ENCODE data around the gene NSMF.
A peak's percentile ranks its signal among the peaks of the same experiment; 100 is the strongest.
"Not testable (repeated sequence)": the region's sequence is repeated elsewhere in the genome, so short reads cannot be mapped to it uniquely, and the experiment has no call there.

Gene NSMF

DNA sequence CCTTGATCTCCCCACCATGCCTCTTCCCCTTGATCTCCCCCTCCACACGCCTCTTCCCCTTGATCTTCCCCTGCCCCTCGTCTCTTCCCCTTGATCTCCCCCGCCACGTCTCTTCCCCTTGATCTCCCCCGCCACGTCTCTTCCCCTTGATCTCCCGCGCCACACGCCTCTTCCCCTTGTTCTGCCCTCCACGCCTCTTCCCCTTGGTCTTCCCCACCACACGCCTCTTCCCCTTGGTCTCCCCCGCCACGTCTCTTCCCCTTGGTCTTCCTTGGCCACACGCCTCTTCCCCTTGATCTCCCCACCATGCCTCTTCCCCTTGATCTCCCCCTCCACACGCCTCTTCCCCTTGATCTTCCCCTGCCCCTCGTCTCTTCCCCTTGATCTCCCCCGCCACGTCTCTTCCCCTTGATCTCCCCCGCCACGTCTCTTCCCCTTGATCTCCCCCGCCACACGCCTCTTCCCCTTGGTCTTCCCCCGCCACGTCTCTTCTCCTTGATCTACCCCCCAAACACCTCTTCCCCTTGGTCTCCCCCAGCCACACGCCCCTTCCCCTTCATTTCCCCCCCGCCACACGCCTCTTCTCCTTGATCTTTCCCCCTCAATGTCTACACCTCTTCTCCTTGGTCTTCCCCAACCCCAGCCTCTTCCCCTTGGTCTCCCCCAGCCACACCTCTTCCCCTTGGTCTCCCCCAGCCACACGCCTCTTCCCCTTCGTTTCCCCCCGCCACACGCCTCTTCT lies 7.7 kb downstream of the NSMF start:
- not testable (repeated sequence) for H3K4me3 ChIP-seq (ENCODE audit: low read depth in 1 of 2, low read length in 2 of 2); H3K36me3 ChIP-seq (ENCODE audit: control insufficient read depth in 1 of 2, insufficient read depth in 2 of 2, low read length in 2 of 2); H3K9me3 ChIP-seq (ENCODE audit: control insufficient read depth in 1 of 2, low read length in 2 of 2); H3K9ac ChIP-seq (ENCODE audit: low read depth in 1 of 2, low read length in 2 of 2); H3K27me3 ChIP-seq (ENCODE audit: control insufficient read depth in 1 of 2, insufficient read depth in 2 of 2, low read length in 2 of 2); H3K27ac ChIP-seq (ENCODE audit: low read depth, low read length)
- peaks cover 7 to 14% of the 10 kb centered on the region in 2 donors for H3K4me1 ChIP-seq (ENCODE audit: control insufficient read depth in 1 of 2, insufficient read depth in 2 of 2, low read length in 2 of 2)

DNA sequence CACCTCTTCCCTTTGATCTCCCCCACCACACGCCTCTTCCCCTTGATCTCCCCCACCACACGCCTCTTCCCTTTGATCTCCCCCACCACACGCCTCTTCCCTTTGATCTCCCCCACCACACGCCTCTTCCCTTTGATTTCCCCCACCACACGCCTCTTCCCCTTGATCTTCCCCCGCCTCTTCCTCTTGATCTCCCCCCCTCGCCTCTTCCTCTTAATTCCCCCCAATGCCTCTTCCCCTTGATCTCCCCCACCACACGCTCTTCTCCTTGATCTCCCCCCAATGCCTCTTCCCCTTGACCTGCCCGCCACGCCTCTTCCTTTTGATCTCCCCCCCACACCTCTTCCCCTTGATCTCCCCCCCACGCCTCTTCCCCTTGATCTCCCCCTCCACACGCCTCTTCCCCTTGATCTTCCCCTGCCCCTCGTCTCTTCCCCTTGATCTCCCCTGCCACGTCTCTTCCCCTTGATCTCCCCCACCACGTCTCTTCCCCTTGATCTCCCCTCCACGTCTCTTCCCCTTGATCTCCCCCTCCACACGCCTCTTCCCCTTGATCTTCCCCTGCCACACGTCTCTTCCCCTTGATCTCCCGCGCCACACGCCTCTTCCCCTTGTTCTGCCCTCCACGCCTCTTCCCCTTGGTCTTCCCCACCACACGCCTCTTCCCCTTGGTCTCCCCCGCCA lies 8.5 kb downstream of the NSMF start:
- H3K9me3 ChIP-seq (ENCODE audit: control insufficient read depth in 1 of 2, low read length in 2 of 2); H3K9ac ChIP-seq (ENCODE audit: low read depth in 1 of 2, low read length in 2 of 2); H3K36me3 ChIP-seq (ENCODE audit: control insufficient read depth in 1 of 2, insufficient read depth in 2 of 2, low read length in 2 of 2); H3K27me3 ChIP-seq (ENCODE audit: control insufficient read depth in 1 of 2, insufficient read depth in 2 of 2, low read length in 2 of 2); H3K4me3 ChIP-seq (ENCODE audit: low read depth in 1 of 2, low read length in 2 of 2); H3K27ac ChIP-seq (ENCODE audit: low read depth, low read length): not testable (repeated sequence)
- H3K4me1 ChIP-seq (ENCODE audit: control insufficient read depth in 1 of 2, insufficient read depth in 2 of 2, low read length in 2 of 2): peaks cover 10 to 18% of the 10 kb centered on the region in 2 donors

DNA sequence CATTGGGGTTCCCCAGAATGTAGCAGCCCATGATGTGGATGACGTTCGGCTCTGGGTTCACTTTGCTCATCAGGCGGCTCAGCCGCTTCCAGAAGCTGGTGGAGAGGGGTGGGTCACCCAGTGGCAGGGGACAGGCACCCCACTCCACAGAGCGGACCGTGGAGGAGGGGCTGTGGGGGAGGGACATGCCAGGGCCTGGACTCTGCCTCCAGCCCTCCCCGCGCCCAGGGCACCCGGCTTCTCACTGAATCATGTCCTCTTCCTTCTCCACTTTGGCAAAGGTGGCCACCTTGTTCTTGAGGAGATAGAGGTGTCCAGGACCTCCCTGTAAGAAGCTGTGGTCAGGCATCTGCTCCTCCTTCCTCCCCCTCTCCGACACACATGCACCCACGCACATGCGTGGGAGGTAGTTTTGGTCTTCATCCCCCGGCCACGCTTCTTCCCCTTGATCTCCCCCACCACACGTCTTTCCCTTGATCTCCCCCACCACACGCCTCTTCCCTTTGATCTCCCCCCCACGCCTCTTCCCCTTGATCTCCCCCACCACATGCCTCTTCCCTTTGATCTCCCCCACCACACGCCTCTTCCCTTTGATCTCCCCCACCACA lies 9.1 kb downstream of the NSMF start:
- Histone ChIP-seq H3K4me1 (ENCODE audit: control insufficient read depth in 1 of 2, insufficient read depth in 2 of 2, low read length in 2 of 2) (peaks cover 14 to 16% of the 10 kb centered on the region in 2 donors), H3K27ac (ENCODE audit: low read depth, low read length) (no peak overlapping the region), H3K9ac (ENCODE audit: low read depth in 1 of 2, low read length in 2 of 2) (no peak overlapping the region), H3K27me3 (ENCODE audit: control insufficient read depth in 1 of 2, insufficient read depth in 2 of 2, low read length in 2 of 2) (no peaks in the 10 kb centered on the region), H3K36me3 (ENCODE audit: control insufficient read depth in 1 of 2, insufficient read depth in 2 of 2, low read length in 2 of 2) (peaks cover 3 to 6% of the 10 kb centered on the region in 2 donors), H3K9me3 (ENCODE audit: control insufficient read depth in 1 of 2, low read length in 2 of 2) (no peaks in the 10 kb centered on the region), H3K4me3 (ENCODE audit: low read depth in 1 of 2, low read length in 2 of 2) (no peak overlapping the region)

DNA sequence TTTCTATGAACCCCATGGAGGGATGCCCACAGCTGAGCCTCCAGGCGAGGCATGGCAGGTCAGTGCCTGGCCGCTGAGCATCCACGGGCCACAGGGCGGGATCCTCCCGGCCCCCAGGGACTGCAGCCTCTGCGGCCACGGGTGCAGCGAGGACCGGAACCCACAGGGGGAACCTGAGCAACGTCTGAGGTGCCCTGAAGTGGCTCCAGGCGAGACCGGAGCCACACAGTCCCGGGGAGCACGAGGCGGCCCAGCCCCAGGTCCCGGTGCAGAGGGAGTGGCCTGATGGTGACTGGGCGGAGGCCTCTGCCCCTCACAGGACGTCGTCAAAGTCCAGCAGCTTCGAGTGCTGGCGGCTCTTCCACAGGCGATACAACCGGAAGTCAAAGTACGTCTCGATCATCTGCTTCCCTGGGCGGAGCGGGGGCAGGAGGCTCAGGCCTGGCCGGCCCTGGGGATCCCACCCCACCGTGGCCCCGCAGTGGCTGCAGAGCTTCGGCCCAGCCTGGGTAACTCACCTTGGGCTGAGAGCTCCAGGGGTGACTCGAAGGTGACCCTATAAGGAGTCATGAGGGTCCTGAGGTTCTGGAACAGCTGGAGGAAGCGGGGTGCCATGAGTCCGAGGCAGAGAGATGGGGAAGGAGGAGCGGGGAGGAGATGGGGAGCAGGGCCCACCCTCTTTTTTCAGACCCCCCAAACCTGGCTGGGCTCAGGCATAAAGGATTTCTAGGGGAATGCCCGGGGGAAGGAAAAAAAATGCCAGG lies 9.9 kb downstream of the NSMF start:
- Histone ChIP-seq H3K4me3 (ENCODE audit: low read depth in 1 of 2, low read length in 2 of 2) (no peak overlapping the region), H3K4me1 (ENCODE audit: control insufficient read depth in 1 of 2, insufficient read depth in 2 of 2, low read length in 2 of 2) (peaks cover 7 to 8% of the 10 kb centered on the region in 2 donors), H3K9me3 (ENCODE audit: control insufficient read depth in 1 of 2, low read length in 2 of 2) (no peaks in the 10 kb centered on the region), H3K27ac (ENCODE audit: low read depth, low read length) (no peak overlapping the region), H3K36me3 (ENCODE audit: control insufficient read depth in 1 of 2, insufficient read depth in 2 of 2, low read length in 2 of 2) (peaks cover 3 to 6% of the 10 kb centered on the region in 2 donors), H3K9ac (ENCODE audit: low read depth in 1 of 2, low read length in 2 of 2) (no peak overlapping the region), H3K27me3 (ENCODE audit: control insufficient read depth in 1 of 2, insufficient read depth in 2 of 2, low read length in 2 of 2) (no peaks in the 10 kb centered on the region)

DNA sequence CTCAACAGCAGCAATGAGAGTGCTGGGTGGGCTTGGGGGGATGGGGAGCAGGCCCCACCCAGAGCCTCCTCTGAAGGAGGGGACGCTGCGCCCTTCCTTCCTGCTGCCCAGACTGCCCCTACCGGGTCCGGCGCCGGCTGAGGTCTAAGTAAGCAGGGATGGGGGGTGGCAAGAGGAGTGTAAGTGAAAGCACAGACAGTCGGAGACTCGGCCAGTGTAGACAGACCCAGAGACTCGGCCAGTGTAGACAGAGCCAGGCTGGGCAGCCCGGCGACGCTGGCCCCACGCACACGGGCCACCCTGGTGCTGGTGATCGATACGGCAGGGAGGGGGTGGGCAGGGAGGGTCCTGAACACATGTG lies 10.6 kb downstream of the NSMF start:
- peaks cover 7% of the 10 kb centered on the region in 2 donors for H3K4me1 ChIP-seq (ENCODE audit: control insufficient read depth in 1 of 2, insufficient read depth in 2 of 2, low read length in 2 of 2)
- no peaks in the 10 kb centered on the region for H3K27me3 ChIP-seq (ENCODE audit: control insufficient read depth in 1 of 2, insufficient read depth in 2 of 2, low read length in 2 of 2)
- H3K9me3 ChIP-seq (ENCODE audit: control insufficient read depth in 1 of 2, low read length in 2 of 2): no peaks in the 10 kb centered on the region
- no peak overlapping the region for H3K9ac ChIP-seq (ENCODE audit: low read depth in 1 of 2, low read length in 2 of 2)
- peaks cover 3 to 6% of the 10 kb centered on the region in 2 donors for H3K36me3 ChIP-seq (ENCODE audit: control insufficient read depth in 1 of 2, insufficient read depth in 2 of 2, low read length in 2 of 2)
- no peak overlapping the region for H3K4me3 ChIP-seq (ENCODE audit: low read depth in 1 of 2, low read length in 2 of 2)
- no peak overlapping the region for H3K27ac ChIP-seq (ENCODE audit: low read depth, low read length)

DNA sequence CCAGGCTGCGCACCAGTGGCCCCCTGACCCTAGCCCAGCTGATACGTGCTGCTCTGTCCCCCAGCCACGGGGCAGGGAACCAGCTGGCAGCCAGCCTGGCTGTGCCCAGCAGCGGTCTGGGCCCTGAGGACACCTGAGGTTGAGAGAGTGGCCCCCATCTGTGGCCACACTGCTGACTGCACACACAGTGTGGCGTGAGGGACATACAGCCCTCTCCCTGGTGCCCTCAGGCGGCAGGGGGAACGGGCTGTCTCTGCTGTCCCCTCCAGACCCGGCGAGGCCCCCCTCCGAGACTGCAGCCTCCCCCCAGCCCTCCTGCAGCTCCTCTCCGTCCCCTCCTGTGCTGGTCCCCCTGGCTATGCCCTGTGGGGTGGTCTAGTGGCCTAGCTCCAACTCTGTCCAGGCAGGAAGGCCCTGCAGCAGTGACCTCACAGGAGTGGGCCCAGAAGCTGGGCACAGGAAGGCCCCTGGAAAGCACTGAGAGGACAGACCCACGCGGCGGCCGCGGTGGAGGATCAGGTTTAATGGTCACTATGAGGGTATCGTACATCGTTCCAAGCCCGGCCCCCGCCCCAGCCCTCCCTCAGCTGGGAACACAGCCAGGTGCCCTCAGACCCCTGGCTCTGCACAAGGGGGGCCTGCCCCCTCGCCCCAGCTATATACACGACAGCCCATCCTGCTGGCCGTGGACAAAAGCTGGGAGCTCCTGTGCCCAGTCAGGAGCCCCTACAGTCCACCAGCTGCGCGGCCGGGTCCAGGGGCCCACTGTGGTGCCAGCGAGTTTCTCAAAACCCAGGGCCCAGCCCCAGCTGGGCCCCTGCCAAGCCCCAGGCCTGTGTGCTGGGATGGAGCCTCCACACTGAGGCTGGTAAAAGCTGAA lies 11.2 kb downstream of the NSMF start:
- Histone ChIP-seq H3K4me1 (ENCODE audit: control insufficient read depth in 1 of 2, insufficient read depth in 2 of 2, low read length in 2 of 2) (peaks cover 7% of the 10 kb centered on the region in 2 donors), H3K27ac (ENCODE audit: low read depth, low read length) (no peak overlapping the region), H3K27me3 (ENCODE audit: control insufficient read depth in 1 of 2, insufficient read depth in 2 of 2, low read length in 2 of 2) (no peaks in the 10 kb centered on the region), H3K4me3 (ENCODE audit: low read depth in 1 of 2, low read length in 2 of 2) (no peak overlapping the region), H3K9ac (ENCODE audit: low read depth in 1 of 2, low read length in 2 of 2) (no peak overlapping the region), H3K36me3 (ENCODE audit: control insufficient read depth in 1 of 2, insufficient read depth in 2 of 2, low read length in 2 of 2) (peaks cover 3 to 4% of the 10 kb centered on the region in 2 donors), H3K9me3 (ENCODE audit: control insufficient read depth in 1 of 2, low read length in 2 of 2) (no peaks in the 10 kb centered on the region)

DNA sequence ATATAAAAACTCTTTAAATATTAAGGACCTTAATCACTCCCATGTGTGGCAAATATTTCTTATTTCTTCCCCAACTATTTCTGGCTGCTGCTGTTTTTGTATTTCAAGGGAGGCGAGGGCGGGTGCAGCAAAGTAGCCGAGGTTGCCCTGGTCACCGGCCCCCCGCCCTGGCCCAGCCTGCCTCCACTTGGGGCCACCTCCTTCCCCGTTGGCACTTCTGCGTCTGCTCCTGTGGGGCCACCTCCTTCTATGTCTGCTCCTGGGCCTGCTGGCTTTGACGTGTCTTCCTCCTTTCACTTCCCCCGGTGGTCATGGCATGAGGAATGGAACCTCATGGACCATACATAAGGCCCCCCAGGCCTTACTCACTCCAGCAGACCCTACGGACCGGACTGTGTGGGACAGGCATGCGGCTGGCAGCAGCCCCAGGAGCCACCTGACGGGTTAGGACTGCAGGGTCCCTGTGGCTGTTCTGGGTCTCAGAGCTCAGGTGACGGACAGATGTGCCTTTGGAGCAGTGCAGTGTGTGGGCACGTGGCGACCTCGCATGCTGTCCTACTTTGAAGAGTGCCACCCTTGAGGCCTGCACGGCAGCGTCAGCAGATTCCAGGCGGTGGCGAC lies 12.2 kb downstream of the NSMF start:
- no peak overlapping the region for H3K9ac ChIP-seq (ENCODE audit: low read depth in 1 of 2, low read length in 2 of 2)
- no peaks in the 10 kb centered on the region for H3K27me3 ChIP-seq (ENCODE audit: control insufficient read depth in 1 of 2, insufficient read depth in 2 of 2, low read length in 2 of 2)
- H3K27ac ChIP-seq (ENCODE audit: low read depth, low read length): no peak overlapping the region
- H3K36me3 ChIP-seq (ENCODE audit: control insufficient read depth in 1 of 2, insufficient read depth in 2 of 2, low read length in 2 of 2): no peaks in the 10 kb centered on the region
- no peaks in the 10 kb centered on the region for H3K9me3 ChIP-seq (ENCODE audit: control insufficient read depth in 1 of 2, low read length in 2 of 2)
- H3K4me3 ChIP-seq (ENCODE audit: low read depth in 1 of 2, low read length in 2 of 2): no peak overlapping the region
- H3K4me1 ChIP-seq (ENCODE audit: control insufficient read depth in 1 of 2, insufficient read depth in 2 of 2, low read length in 2 of 2): peaks cover 7% of the 10 kb centered on the region in 2 donors

DNA sequence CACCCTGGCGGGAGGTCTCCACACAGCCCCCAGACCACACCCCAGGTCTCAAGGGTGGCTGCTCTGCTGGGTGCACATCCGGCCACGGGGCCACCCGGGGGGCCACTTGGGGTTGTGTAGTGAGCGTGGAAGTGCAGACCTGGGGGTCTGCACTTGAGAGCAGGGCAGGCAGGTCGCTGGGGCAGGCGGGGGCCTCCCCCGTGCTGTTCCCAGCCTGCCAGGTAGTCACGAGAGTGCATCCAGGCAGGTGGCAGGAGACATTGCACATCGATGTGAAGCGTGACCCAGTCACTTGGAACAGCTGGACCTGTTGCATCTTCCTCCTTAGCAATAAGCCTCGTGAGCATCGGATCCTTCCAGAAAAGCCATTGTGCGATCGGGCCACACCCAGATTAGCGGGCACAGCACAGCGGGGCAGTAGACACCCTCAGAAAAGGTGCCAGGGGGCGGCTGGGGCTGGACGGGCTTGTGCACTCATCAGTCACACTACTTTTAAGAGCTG lies 13.2 kb downstream of the NSMF start:
- Histone ChIP-seq H3K4me1 (ENCODE audit: control insufficient read depth in 1 of 2, insufficient read depth in 2 of 2, low read length in 2 of 2) (peaks cover 7% of the 10 kb centered on the region in 2 donors), H3K27ac (ENCODE audit: low read depth, low read length) (no peak overlapping the region), H3K4me3 (ENCODE audit: low read depth in 1 of 2, low read length in 2 of 2) (no peak overlapping the region), H3K9ac (ENCODE audit: low read depth in 1 of 2, low read length in 2 of 2) (peak overlapping the region in 1 of 2 donors; percentile 28), H3K36me3 (ENCODE audit: control insufficient read depth in 1 of 2, insufficient read depth in 2 of 2, low read length in 2 of 2) (no peaks in the 10 kb centered on the region), H3K27me3 (ENCODE audit: control insufficient read depth in 1 of 2, insufficient read depth in 2 of 2, low read length in 2 of 2) (no peaks in the 10 kb centered on the region), H3K9me3 (ENCODE audit: control insufficient read depth in 1 of 2, low read length in 2 of 2) (no peaks in the 10 kb centered on the region)

DNA sequence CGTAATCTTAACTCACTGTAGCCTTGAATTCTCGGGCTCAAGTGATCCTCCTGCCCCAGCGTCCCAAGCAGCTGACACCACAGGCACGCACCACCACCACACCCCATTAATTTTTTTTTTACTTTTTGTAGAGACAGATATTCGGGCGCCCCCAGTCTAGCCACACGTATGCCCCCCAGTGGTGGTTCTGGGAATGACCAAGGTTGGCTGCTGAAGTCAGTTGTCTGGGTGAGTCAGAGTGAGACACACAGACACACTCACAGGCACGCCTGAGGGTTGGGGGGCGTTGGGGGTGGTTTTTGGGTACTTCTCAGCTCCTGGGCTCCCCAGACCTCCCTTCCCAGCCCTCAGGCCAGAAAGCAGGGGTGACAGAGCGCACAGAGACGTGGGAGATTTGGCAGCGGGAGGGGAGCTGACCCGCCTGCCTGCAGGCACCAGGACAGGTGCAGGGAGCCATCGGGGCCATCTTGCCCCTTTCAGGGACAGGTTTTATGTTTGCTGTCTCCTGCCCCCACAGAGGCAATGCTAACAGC lies 13.8 kb downstream of the NSMF start:
- peak overlapping the region in 1 of 2 donors; percentile 35 for H3K4me3 ChIP-seq (ENCODE audit: low read depth in 1 of 2, low read length in 2 of 2)

More for the DNA sequence above, 13.8 kb downstream of the NSMF start:
- H3K9ac ChIP-seq (ENCODE audit: low read depth in 1 of 2, low read length in 2 of 2): peak overlapping the region in 1 of 2 donors; percentile 28
- no peaks in the 10 kb centered on the region for H3K27me3 ChIP-seq (ENCODE audit: control insufficient read depth in 1 of 2, insufficient read depth in 2 of 2, low read length in 2 of 2)
- H3K27ac ChIP-seq (ENCODE audit: low read depth, low read length): no peak overlapping the region
- peaks cover 7% of the 10 kb centered on the region in 2 donors for H3K4me1 ChIP-seq (ENCODE audit: control insufficient read depth in 1 of 2, insufficient read depth in 2 of 2, low read length in 2 of 2)
- no peaks in the 10 kb centered on the region for H3K9me3 ChIP-seq (ENCODE audit: control insufficient read depth in 1 of 2, low read length in 2 of 2)
- H3K36me3 ChIP-seq (ENCODE audit: control insufficient read depth in 1 of 2, insufficient read depth in 2 of 2, low read length in 2 of 2): no peaks in the 10 kb centered on the region
